Central memory CD4-positive, alpha-beta T cell (primary cell): Measurements from ENCODE around the gene PASK.

Experiments used
- DNase-seq: peaks from one replicate; pipeline ENCODE4 v3.0.0; 2022

Gene PASK

DNA sequence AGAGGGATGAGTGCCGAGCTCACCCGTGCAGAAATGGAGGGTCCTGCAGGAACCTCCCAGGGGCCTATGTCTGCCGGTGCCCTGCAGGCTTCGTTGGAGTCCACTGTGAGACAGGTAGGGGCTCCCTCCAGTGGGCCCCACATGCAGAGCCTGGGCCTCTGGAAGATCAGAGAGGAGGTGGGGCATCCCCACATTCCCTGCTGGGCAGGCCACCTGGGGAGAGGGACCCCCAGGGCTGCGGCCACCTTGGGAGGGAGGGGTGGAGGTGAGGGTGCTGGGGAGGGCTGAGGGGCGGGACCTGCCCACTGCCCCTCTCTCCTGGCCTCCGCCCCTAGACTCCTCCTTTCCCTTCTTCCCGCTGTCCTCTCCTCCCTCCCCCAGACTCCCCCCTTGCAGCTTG is 85.7 kb downstream of the PASK start:
- DNase-seq, result no peak

DNA sequence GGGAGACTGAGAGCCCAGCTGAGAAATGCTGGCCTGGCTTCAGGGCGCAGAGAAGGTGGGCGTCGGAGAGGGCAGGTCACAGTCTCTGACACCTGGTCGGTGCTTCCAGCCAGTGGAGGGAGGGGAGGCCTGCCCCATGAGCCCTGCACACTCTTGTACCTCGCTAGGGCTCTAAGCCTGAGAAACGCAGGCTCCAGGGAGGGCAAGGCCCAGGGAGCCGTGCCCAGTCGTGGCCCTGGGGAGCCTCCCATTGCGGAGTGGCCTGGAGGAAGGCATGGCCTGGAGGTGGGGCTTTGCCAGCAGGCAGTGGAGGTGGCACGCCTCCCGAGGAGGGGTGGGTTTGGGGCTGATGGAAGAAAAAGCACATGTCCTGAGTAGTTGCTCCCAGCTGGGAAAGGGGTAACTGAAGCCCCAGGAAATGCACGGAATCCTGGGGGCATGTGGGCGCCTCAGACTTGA is 86.2 kb downstream of the PASK start:
- no peak for DNase-seq

DNA sequence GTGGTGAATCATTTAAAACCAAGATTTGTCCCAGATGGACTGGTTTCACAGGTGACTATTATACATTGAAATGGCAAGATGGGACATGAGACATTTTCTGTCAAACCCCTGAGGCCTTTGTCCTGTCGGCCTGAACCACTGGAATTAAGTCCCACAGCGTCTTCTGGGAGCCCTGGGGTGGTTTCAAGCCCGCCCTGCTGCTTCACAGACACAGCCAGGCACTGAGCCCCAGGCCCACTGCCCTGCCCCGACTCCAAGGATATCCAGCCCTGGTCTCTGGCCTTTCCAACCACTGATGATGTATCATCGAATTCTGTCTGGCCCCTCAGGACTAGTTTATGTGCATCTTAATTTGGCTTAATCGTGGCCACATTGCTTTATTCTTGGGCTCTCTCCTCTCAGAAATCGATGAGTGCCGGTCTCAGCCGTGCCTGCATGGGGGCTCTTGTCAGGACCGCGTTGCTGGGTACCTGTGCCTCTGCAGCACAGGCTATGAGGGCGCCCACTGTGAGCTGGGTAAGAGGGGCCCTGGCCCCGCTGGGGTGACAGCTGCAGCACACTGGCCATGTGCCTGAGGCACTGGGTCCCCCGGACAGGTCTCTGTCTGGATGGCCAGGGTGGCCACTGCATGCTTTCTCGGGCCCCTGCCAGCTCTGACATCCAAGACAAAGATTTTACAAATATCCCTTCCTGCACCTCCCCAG is 86.7 kb downstream of the PASK start:
- no peak for DNase-seq

DNA sequence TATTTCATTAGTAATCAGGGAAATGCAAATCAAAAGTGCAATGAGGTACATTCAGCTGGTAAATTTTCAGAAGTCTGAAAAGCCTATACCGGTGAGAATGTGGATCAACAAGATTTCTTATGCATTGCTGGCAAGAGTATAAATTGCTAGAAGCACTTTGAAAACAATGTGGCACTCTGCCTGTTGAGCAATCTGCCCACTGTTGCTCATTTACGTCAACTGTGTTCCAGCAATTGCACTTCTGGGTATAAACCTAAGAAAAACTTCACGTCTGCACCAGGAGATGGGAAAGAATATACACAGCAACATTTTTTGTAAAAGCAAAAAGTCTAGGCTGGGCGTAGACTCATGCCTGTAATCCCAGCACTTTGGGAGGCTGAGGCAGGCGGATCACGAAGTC is 88.0 kb downstream of the PASK start:
- no peak for DNase-seq
